HG03135 (cell line): Measurements from ENCODE around the gene UNC119.

ENCODE experiments used
- ATAC-seq: cut with Tn5 transposase; IDR thresholded peaks from one replicate; pipeline ENCODE4 v1.9.1; 2021; ENCODE audit warnings: mild to moderate bottlenecking, moderate library complexity; ENCODE audit not compliant: unreplicated experiment

UNC119 gene

DNA sequence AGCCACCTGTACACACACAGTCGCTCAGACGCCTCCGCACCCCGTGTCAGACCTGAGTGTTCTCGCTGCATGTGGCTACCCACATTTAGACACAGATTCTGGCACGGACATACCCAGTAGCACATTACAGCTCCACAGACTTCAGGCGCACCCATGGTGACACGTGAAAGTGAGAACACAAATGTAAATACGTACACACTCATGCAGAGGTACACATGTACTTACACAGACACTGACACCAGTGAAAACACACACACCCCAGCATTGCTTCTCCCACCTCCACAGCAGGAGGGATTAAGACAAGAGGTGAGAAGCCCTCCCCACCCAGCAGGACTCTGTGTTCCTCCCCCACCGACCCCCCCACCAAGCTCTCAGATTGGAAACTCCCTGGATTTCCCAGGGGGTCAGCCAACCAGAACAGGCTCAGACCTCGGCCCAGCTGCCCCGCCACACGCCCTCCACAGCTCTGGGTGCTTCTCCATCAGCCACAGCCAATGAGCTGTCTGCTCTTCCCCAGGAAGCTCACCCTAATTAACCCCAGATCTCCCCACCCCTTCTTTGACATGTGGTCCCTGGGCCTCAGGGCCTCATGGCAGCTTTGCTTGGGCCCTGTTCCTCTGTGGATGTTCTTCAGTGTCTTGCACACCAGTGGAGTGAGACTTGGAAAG is 51.6 kb downstream of the UNC119 start:
- peak; percentile 58 for ATAC-seq

DNA sequence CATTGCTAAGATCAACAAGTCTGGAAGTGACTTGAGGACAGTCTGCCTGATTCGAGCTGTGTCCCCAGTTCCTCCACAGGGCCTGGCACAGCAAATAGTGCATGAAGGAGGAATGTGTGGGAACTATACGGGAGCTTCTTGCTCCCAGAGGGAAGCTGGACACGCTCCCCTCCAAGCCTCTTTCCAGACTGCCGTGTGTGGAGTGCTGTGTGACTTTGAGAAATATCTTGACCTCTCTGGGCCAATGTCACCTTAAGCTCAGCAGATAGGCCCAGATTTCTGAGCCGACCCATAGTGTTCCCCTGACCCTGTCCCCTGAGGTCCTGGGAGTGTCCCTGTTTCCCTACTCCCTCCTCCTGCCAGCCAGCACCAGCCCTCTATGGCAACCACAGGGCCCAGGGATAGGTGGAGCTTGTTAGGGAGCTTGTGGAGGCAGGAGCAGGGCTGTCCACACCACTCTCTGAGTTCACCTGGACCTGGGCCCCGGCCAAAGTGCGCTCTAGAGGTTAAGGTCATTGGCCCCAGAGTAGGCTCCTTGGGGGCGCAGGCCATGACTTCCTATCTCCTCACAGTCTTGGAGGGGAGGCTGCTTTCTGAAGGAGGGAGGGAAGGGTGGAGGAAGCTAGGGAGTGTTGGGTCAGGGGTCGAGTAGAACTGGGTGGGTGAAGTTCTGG is 52.6 kb downstream of the UNC119 start:
- no peak for ATAC-seq

GRCh38 chr17:28499364-28499664 is 53.1 kb downstream of the UNC119 start:
- no peak for ATAC-seq

- no peak for ATAC-seq
Measured at GRCh38 chr17:28498652-28499363, 53.6 kb downstream of the UNC119 start.

DNA sequence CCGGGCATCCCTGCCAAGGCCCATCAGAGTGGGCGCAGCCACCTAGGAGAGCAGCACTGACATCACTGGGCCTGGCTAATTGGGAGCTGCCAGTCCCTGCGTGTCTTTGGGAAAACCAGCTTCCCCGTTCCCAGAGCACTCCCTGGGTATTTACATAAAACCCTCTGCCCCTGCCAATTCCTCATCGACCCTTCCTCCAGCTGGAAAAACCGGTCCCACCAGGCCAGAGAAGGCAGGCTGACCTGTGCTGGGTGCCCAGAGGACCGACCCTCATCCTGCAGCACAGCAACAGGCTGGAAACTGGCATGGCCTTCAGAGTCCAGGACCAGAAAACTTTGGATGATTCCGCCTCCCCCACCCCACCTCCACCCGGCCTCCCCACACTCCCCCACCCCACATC is 54.5 kb downstream of the UNC119 start:
- no peak for ATAC-seq
